UCSD-AML1 (cell line): ENCODE measurements around the gene STIMATE.

Source experiments
- DNase-seq: peaks from one replicate; lab custom pipeline; 2025; ENCODE audit not compliant: unreplicated experiment; lab: John Stamatoyannopoulos, UW

Gene STIMATE

GRCh38 chr3:52894756-52895155 is 2.6 kb downstream of the STIMATE start:
- DNase-seq: no peak

- no peak for DNase-seq
Observed at GRCh38 chr3:52893723-52894122, 3.6 kb downstream of the STIMATE start.

- DNase-seq: no peak
Observed at GRCh38 chr3:52892625-52893311, 4.6 kb downstream of the STIMATE start.

GRCh38 chr3:52892290-52892624 is 5.1 kb downstream of the STIMATE start:
- no peak for DNase-seq

- no peak for DNase-seq
Observed at GRCh38 chr3:52891615-52892081, 5.7 kb downstream of the STIMATE start.

GRCh38 chr3:52891164-52891563 is 6.2 kb downstream of the STIMATE start:
- no peak for DNase-seq

GRCh38 chr3:52890735-52891134 is 6.6 kb downstream of the STIMATE start:
- no peak for DNase-seq

GRCh38 chr3:52889901-52890300 is 7.4 kb downstream of the STIMATE start:
- DNase-seq: no peak

- no peak for DNase-seq
Observed at GRCh38 chr3:52887166-52887565, 10.2 kb downstream of the STIMATE start.

GRCh38 chr3:52886049-52886730 is 11.2 kb downstream of the STIMATE start:
- DNase-seq: no peak

GRCh38 chr3:52882377-52882776 is 15.0 kb downstream of the STIMATE start:
- DNase-seq: no peak

GRCh38 chr3:52881871-52882270 is 15.5 kb downstream of the STIMATE start:
- no peak for DNase-seq

GRCh38 chr3:52880474-52880873 is 16.9 kb downstream of the STIMATE start:
- DNase-seq: no peak

GRCh38 chr3:52880047-52880446 is 17.3 kb downstream of the STIMATE start:
- no peak for DNase-seq

- no peak for DNase-seq
Observed at GRCh38 chr3:52879581-52879980, 17.8 kb downstream of the STIMATE start.

- DNase-seq: no peak
Observed at GRCh38 chr3:52879090-52879489, 18.3 kb downstream of the STIMATE start.

GRCh38 chr3:52877085-52877484 is 20.3 kb downstream of the STIMATE start:
- DNase-seq: no peak

- DNase-seq: no peak
Observed at GRCh38 chr3:52874864-52875587, 22.3 kb downstream of the STIMATE start.

GRCh38 chr3:52874160-52874701 is 23.1 kb downstream of the STIMATE start:
- DNase-seq: no peak

- DNase-seq: no peak
Observed at GRCh38 chr3:52873433-52874159, 23.8 kb downstream of the STIMATE start.

GRCh38 chr3:52872245-52872644 is 25.1 kb downstream of the STIMATE start:
- no peak for DNase-seq
